ENCODE results near the gene RPL22L1.

DNA sequence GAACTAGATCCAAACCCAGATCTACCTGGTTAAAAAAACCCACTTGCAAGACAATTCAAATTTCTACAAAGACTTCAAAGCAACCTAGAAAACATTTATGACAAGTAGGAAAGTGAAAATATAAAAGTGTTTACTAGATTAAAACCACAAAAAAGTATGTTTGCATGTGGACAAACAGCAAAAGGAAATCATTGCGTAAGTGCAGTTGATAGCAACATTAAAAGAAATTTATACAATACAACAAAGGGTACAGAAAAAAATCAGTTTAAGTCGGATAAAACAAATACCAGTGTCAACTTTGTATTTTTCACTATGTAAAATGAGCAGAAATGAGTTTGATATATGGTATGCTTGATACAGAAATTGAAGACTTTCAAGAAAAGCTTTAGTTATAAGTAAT lies 35.9 kb upstream of the RPL22L1 start:
- TF ChIP-seq, protein P1, sequence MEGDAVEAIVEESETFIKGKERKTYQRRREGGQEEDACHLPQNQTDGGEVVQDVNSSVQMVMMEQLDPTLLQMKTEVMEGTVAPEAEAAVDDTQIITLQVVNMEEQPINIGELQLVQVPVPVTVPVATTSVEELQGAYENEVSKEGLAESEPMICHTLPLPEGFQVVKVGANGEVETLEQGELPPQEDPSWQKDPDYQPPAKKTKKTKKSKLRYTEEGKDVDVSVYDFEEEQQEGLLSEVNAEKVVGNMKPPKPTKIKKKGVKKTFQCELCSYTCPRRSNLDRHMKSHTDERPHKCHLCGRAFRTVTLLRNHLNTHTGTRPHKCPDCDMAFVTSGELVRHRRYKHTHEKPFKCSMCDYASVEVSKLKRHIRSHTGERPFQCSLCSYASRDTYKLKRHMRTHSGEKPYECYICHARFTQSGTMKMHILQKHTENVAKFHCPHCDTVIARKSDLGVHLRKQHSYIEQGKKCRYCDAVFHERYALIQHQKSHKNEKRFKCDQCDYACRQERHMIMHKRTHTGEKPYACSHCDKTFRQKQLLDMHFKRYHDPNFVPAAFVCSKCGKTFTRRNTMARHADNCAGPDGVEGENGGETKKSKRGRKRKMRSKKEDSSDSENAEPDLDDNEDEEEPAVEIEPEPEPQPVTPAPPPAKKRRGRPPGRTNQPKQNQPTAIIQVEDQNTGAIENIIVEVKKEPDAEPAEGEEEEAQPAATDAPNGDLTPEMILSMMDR (optimal IDR thresholded peaks at IDR 0.05 in 1 of 3, IDR thresholded peaks at IDR 0.05 in 1 of 3, conservative IDR thresholded peaks at IDR 0.05 in 1 of 3; ENCODE audit: extremely low read depth in 1 of 3, insufficient read depth in 2 of 3, low read length in 3 of 3) = no peak
- TF ChIP-seq EZH2 (IDR thresholded peaks at IDR 0.05; ENCODE audit: low read length) = no peak
